ENCODE results near the gene PTPRF. TPM values are rescaled to one million over a fixed set of nuclear protein-coding genes. Genes with fewer than 3 reads are reported as not detected.
A peak's percentile ranks its signal among the peaks of the same experiment; 100 is the strongest.

PTPRF gene
- total and polyA plus RNA-seq, 4 donors = 40.0 to 160 (median 92.1) TPM

- no peaks in the 10 kb centered on the region for H3K4me1 ChIP-seq (ENCODE audit: control insufficient read depth in 5 of 5, insufficient read depth in 5 of 5, low read length in 5 of 5)
- H3K4me3 ChIP-seq = no peak overlapping the region
- no peak overlapping the region for H3K27ac ChIP-seq (ENCODE audit: low read depth in 1 of 2, low read length in 1 of 2)
- DNase-seq (no peak), ATAC-seq (ENCODE audit: insufficient read depth, low FRiP score) (no peak)
- H3K9me3 ChIP-seq (ENCODE audit: control insufficient read depth in 4 of 4, insufficient read depth in 3 of 4, low read length in 3 of 4) = no peaks in the 10 kb centered on the region
- no peaks in the 10 kb centered on the region for H3K27me3 ChIP-seq (ENCODE audit: control insufficient read depth in 3 of 3, insufficient read depth in 3 of 3, low read length in 2 of 3)
- no peak for TF ChIP-seq CTCF (IDR thresholded peaks at IDR 0.05; ENCODE audit: control extremely low read depth, extremely low read depth)
- WGBS, 2 donors = 95 to 96% methylated on average over 9 of the region's 9 CpGs
- H3K36me3 ChIP-seq (ENCODE audit: control insufficient read depth in 4 of 4, insufficient read depth in 4 of 4, low read length in 4 of 4) = peaks cover 0 to 11% (median 0%) of the 10 kb centered on the region in 4 donors
- no peak overlapping the region for H3K9ac ChIP-seq (ENCODE audit: insufficient read depth in 1 of 2, low read length in 2 of 2)
Measured at GRCh38 chr1:43580039-43580438, 49.4 kb downstream of the PTPRF start.

- Histone ChIP-seq H3K4me1 (ENCODE audit: control insufficient read depth in 5 of 5, insufficient read depth in 5 of 5, low read length in 5 of 5) (no peaks in the 10 kb centered on the region), H3K4me3 (no peak overlapping the region), H3K36me3 (ENCODE audit: control insufficient read depth in 4 of 4, insufficient read depth in 4 of 4, low read length in 4 of 4) (peaks cover 0 to 9% (median under 1%) of the 10 kb centered on the region in 4 donors), H3K27me3 (ENCODE audit: control insufficient read depth in 3 of 3, insufficient read depth in 3 of 3, low read length in 2 of 3) (no peaks in the 10 kb centered on the region), H3K27ac (ENCODE audit: low read depth in 1 of 2, low read length in 1 of 2) (no peak overlapping the region), H3K9me3 (ENCODE audit: control insufficient read depth in 4 of 4, insufficient read depth in 3 of 4, low read length in 3 of 4) (no peaks in the 10 kb centered on the region), H3K9ac (ENCODE audit: insufficient read depth in 1 of 2, low read length in 2 of 2) (no peak overlapping the region)
- 82 to 86% methylated on average over 5 of the region's 5 CpGs for WGBS, 2 donors
- TF ChIP-seq CTCF (IDR thresholded peaks at IDR 0.05; ENCODE audit: control extremely low read depth, extremely low read depth) = no peak
- peak; percentile 67 for ATAC-seq (ENCODE audit: insufficient read depth, low FRiP score)
- DNase-seq = peak in 1 of 3 donors; percentile 1
Measured at GRCh38 chr1:43582162-43582566, 51.5 kb downstream of the PTPRF start.

- no peak for DNase-seq
- Histone ChIP-seq H3K9me3 (ENCODE audit: control insufficient read depth in 4 of 4, insufficient read depth in 3 of 4, low read length in 3 of 4) (no peaks in the 10 kb centered on the region), H3K36me3 (ENCODE audit: control insufficient read depth in 4 of 4, insufficient read depth in 4 of 4, low read length in 4 of 4) (peaks cover 0 to 9% (median 2%) of the 10 kb centered on the region in 4 donors), H3K9ac (ENCODE audit: insufficient read depth in 1 of 2, low read length in 2 of 2) (no peak overlapping the region), H3K4me3 (no peak overlapping the region), H3K4me1 (ENCODE audit: control insufficient read depth in 5 of 5, insufficient read depth in 5 of 5, low read length in 5 of 5) (no peaks in the 10 kb centered on the region), H3K27me3 (ENCODE audit: control insufficient read depth in 3 of 3, insufficient read depth in 3 of 3, low read length in 2 of 3) (no peaks in the 10 kb centered on the region), H3K27ac (ENCODE audit: low read depth in 1 of 2, low read length in 1 of 2) (no peak overlapping the region)
- no peak for ATAC-seq (ENCODE audit: insufficient read depth, low FRiP score)
- TF ChIP-seq CTCF (IDR thresholded peaks at IDR 0.05; ENCODE audit: control extremely low read depth, extremely low read depth) = no peak
- 94 to 97% methylated on average over 13 of the region's 13 CpGs for WGBS, 2 donors
Measured at GRCh38 chr1:43583058-43583457, 52.4 kb downstream of the PTPRF start.

- Histone ChIP-seq H3K9me3 (ENCODE audit: control insufficient read depth in 4 of 4, insufficient read depth in 3 of 4, low read length in 3 of 4) (no peaks in the 10 kb centered on the region), H3K36me3 (ENCODE audit: control insufficient read depth in 4 of 4, insufficient read depth in 4 of 4, low read length in 4 of 4) (peaks cover 0 to 3% (median under 1%) of the 10 kb centered on the region in 4 donors), H3K4me3 (no peak overlapping the region), H3K9ac (ENCODE audit: insufficient read depth in 1 of 2, low read length in 2 of 2) (no peak overlapping the region), H3K27ac (ENCODE audit: low read depth in 1 of 2, low read length in 1 of 2) (no peak overlapping the region), H3K4me1 (ENCODE audit: control insufficient read depth in 5 of 5, insufficient read depth in 5 of 5, low read length in 5 of 5) (no peaks in the 10 kb centered on the region), H3K27me3 (ENCODE audit: control insufficient read depth in 3 of 3, insufficient read depth in 3 of 3, low read length in 2 of 3) (no peaks in the 10 kb centered on the region)
- 62 to 71% methylated on average over 8 of the region's 8 CpGs for WGBS, 2 donors
- ATAC-seq (ENCODE audit: insufficient read depth, low FRiP score) (no peak), DNase-seq (no peak)
- TF ChIP-seq CTCF (IDR thresholded peaks at IDR 0.05; ENCODE audit: control extremely low read depth, extremely low read depth) = no peak
Measured at GRCh38 chr1:43584204-43584603, 53.5 kb downstream of the PTPRF start.
